Gastroesophageal sphincter (tissue), 4 donors: Measurements from ENCODE around the gene HCRTR1. TPM values are rescaled to one million over a fixed set of nuclear protein-coding genes. Genes with fewer than 3 reads are reported as not detected.

Source experiments
- ATAC-seq: fragments of 150-250 bp; one replicate; pipeline ENCODE4 v1.9.1; 2016; ENCODE audit warnings: mild to moderate bottlenecking, moderate library complexity
- H3K27ac ChIP-seq, 4 donors: fragments of 200-600 bp; sonication (generic) in 3 of 4; 1 replicate in 3 of 4; 2 replicates in 1 of 4; pipeline ENCODE4 v1.5.1; 2016 to 2019
- H3K27me3 ChIP-seq: fragments of 200-600 bp; sonication (generic); one replicate; pipeline ENCODE4 v1.5.1; 2019
- H3K36me3 ChIP-seq, 2 donors: fragments of 200-600 bp; sonication (generic); one replicate each; pipeline ENCODE4 v1.5.1; 2019; ENCODE audit warnings: control low read depth in 1 of 2
- H3K4me1 ChIP-seq, 3 donors: fragments of 200-600 bp; sonication (generic); 1 replicate in 2 of 3; 2 replicates in 1 of 3; pipeline ENCODE4 v1.5.1; 2016 to 2019; ENCODE audit warnings: control low read depth in 2 of 3
- H3K4me3 ChIP-seq, 2 donors: fragments of 200-600 bp; sonication (generic); one replicate each; pipeline ENCODE4 v1.5.1; 2019; ENCODE audit warnings: mild to moderate bottlenecking in 1 of 2, moderate library complexity in 1 of 2
- H3K9me3 ChIP-seq, 3 donors: fragments of 200-600 bp; sonication (generic); one replicate each; pipeline ENCODE4 v1.5.1; 2017 to 2019; ENCODE audit warnings: control low read depth in 2 of 3
- CTCF ChIP-seq, 4 experiments: fragments of 200-600 bp in 2 of 4; fragments of 450-650 bp in 2 of 4; sonication (generic) in 1 of 4; IDR thresholded peaks; one replicate each; pipeline ENCODE4 v1.5.1; 2017 to 2019; ENCODE audit warnings: antibody characterized with exemption in 4 of 4, mild to moderate bottlenecking in 2 of 4, moderate library complexity in 2 of 4
- EP300 ChIP-seq: sonication (generic); formaldehyde crosslinking; IDR thresholded peaks from one replicate; pipeline ENCODE4 v1.6.1; 2017; ENCODE audit warnings: antibody characterized with exemption, mild to moderate bottlenecking
- POLR2A ChIP-seq, 2 donors: fragments of 450-650 bp; IDR thresholded peaks; one replicate each; pipeline ENCODE4 v1.6.1; 2017; ENCODE audit warnings: antibody characterized with exemption in 2 of 2, mild to moderate bottlenecking in 2 of 2, moderate library complexity in 1 of 2
- POLR2AphosphoS5 ChIP-seq: sonication (generic); formaldehyde crosslinking; IDR thresholded peaks from one replicate; pipeline ENCODE4 v1.6.1; 2017; ENCODE audit warnings: antibody characterized with exemption
- WGBS, 2 donors: methylation state at CpG; one replicate each; pipeline ENCODE4 v1.1.5; 2018; ENCODE audit warnings: low coverage in 1 of 2; 5-methylcytosine and 5-hydroxymethylcytosine counted together
- total RNA-seq, 4 donors: library from RNA; depleted of rRNA; stranded (reverse); fragments of >200 nt; gene quantifications; one replicate each; pipeline ENCODE4 v1.1.0, GENCODE V29; 2016

Gene HCRTR1
- total RNA-seq, 4 donors from 2014 or later: 0.23 to 0.82 (median 0.67) TPM; not detected in 1

- no peaks in the 10 kb centered on the region for H3K9me3 ChIP-seq
- ATAC-seq: peak; percentile 62
- 40% methylated on average over 3 of the region's 11 CpGs; no CpG with 5 or more reads in 1 of the 2 donors for WGBS, 2 donors
- H3K36me3 ChIP-seq: peaks cover 0 to 64% of the 10 kb centered on the region in 2 donors
- H3K4me1 ChIP-seq: peaks cover 0 to 28% (median 0%) of the 10 kb centered on the region in 3 donors
- peak overlapping the region in 3 of 4 donors; percentile 21 to 75 (median 53) for H3K27ac ChIP-seq
- TF ChIP-seq EP300: no peak
- peak; percentile 52 for TF ChIP-seq POLR2AphosphoS5
- TF ChIP-seq POLR2A (IDR thresholded peaks at IDR 0.05): no peak
- H3K27me3 ChIP-seq: no peaks in the 10 kb centered on the region
- H3K4me3 ChIP-seq: no peak overlapping the region
These were observed 10.6 kb downstream of the HCRTR1 start for GRCh38 chr1:31627930-31628559.

- Histone ChIP-seq H3K27ac (peak overlapping the region in 2 of 4 donors; percentile 53 to 75), H3K27me3 (no peaks in the 10 kb centered on the region), H3K9me3 (no peaks in the 10 kb centered on the region), H3K36me3 (peaks cover 0 to 74% of the 10 kb centered on the region in 2 donors), H3K4me3 (no peak overlapping the region), H3K4me1 (peaks cover 0 to 28% (median 0%) of the 10 kb centered on the region in 3 donors)
- TF ChIP-seq POLR2AphosphoS5 (no peak), POLR2A (IDR thresholded peaks at IDR 0.05) (no peak), EP300 (no peak), CTCF (IDR thresholded peaks at IDR 0.05) (no peak)
- 72 to 74% methylated on average over 4 to 6 of the region's 6 CpGs for WGBS, 2 donors
- no peak for ATAC-seq
These were observed 11.6 kb downstream of the HCRTR1 start for GRCh38 chr1:31628931-31629556.

GRCh38 chr1:31632649-31633048 lies 15.2 kb downstream of the HCRTR1 start:
- TF ChIP-seq EP300 (no peak), POLR2AphosphoS5 (no peak), POLR2A (IDR thresholded peaks at IDR 0.05) (no peak), CTCF (IDR thresholded peaks at IDR 0.05) (no peak)
- Histone ChIP-seq H3K4me1 (peaks cover 0 to 27% (median 0%) of the 10 kb centered on the region in 3 donors), H3K27me3 (no peaks in the 10 kb centered on the region), H3K9me3 (no peaks in the 10 kb centered on the region), H3K27ac (no peak overlapping the region), H3K36me3 (peaks cover 0 to 82% of the 10 kb centered on the region in 2 donors), H3K4me3 (no peak overlapping the region)
- ATAC-seq: no peak
- WGBS, 2 donors: 100% methylated on average over 1 of the region's 3 CpGs; no CpG with 5 or more reads in 1 of the 2 donors

GRCh38 chr1:31633117-31633516 lies 15.6 kb downstream of the HCRTR1 start:
- WGBS, 2 donors: 56 to 67% methylated on average over 1 to 2 of the region's 4 CpGs
- ATAC-seq: no peak
- Histone ChIP-seq H3K27ac (no peak overlapping the region), H3K36me3 (peaks cover 0 to 79% of the 10 kb centered on the region in 2 donors), H3K27me3 (no peaks in the 10 kb centered on the region), H3K4me1 (peaks cover 0 to 23% (median 0%) of the 10 kb centered on the region in 3 donors), H3K9me3 (no peaks in the 10 kb centered on the region), H3K4me3 (no peak overlapping the region)
- TF ChIP-seq POLR2AphosphoS5: no peak
- peak in 1 of 4 experiments; percentile 15 for TF ChIP-seq CTCF (IDR thresholded peaks at IDR 0.05)

GRCh38 chr1:31637915-31638673 lies 20.6 kb downstream of the HCRTR1 start:
- H3K4me1 ChIP-seq: peaks cover 0 to 67% (median 4%) of the 10 kb centered on the region in 3 donors
- H3K4me3 ChIP-seq: no peak overlapping the region
- no peak overlapping the region for H3K27ac ChIP-seq
- TF ChIP-seq POLR2A (IDR thresholded peaks at IDR 0.05) (no peak), EP300 (no peak), POLR2AphosphoS5 (no peak), CTCF (IDR thresholded peaks at IDR 0.05) (no peak)
- no peaks in the 10 kb centered on the region for H3K27me3 ChIP-seq
- ATAC-seq: peak; percentile 43
- WGBS, 2 donors: 54 to 64% methylated on average over 3 to 4 of the region's 5 CpGs
- H3K9me3 ChIP-seq: no peaks in the 10 kb centered on the region
- peaks cover 0 to 39% of the 10 kb centered on the region in 2 donors for H3K36me3 ChIP-seq
